HK-2 (cell line): ENCODE results near the gene DIO2.

Source experiments
- DNase-seq: peaks from one replicate; pipeline ENCODE4 v3.0.0-alpha.2; 2018; ENCODE audit not compliant: unreplicated experiment

DIO2 gene

DNA sequence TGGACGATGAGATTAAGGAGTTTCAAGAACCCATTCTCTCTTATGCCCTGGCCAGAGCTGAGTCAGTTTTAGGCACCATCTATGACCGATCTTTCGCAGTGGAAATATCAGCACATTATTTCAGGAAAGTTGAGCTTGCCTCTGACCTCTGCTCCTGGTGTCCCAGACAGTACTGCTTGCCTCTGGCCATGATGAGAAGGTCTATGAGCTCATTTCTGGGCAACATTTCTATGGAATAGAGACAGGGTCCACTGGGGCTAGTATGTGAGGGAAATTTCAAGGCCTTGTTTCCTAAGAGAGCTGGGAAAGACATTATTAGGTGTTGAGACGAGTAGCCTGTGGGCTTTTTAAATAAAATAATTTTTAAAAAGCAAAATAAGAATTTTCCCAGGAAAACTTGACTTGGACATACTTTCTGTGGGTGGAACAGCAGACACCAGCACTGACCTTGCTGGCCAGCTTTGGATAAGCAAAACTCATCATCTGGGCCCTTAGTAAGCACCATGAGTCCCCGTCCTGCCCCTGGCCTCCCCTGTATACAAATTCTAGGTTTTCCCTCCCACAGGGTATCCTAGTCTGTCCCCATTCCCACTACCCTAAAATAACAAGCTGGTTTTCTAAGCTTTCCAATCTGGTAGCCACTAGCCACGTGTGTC is 43.4 kb downstream of the DIO2 start:
- DNase-seq: no peak

DNA sequence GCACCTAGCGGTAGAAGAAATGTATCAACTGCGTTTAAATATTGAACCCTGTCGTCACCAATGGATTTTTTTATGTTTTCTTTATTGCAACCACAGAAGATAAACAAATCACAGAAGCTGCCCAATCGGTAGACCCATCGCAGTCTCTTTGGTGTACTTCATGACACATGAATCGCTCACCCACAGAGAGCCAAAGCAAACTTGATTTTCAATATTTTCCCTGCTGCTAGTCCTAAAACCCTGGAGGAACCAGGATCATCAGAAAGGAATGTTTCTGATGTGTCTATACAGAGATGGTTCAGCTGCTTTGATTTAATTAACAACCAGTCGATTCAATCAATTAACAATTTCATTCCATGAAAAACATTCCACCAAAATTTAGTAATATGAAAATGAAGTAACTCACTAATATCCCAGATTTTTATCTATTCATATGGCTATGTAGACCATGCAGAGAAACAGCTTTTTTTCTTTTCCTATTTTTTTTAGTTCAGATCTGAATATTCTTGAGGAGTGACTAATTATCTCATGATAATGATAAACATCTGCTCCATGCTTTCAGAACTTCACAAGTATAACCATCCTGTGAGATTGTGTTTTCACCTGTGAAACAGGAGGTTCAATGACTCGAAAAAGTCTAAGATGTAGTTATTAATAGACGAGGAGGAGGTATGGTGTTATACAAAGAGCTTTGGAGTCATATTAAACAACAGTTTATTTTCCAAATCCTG is 46.1 kb downstream of the DIO2 start:
- DNase-seq: no peak

DNA sequence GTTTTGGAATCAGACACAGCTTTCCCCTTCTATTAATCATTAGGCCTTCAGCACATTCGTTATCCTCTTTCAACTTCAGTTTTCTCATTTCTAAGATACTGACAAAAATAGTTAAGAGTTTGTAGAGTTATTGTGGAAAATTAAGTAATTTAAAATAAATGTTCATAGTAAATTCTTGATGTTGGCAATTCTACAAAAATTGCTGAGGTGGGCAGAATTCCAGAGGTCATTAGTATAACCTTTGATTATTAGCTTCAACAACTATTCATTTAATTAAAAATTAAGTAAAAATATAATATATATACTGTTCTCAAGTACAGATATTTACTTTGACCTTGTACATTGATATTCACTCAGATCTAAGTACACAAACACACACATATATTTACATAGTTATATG is 58.5 kb downstream of the DIO2 start:
- DNase-seq: no peak

DNA sequence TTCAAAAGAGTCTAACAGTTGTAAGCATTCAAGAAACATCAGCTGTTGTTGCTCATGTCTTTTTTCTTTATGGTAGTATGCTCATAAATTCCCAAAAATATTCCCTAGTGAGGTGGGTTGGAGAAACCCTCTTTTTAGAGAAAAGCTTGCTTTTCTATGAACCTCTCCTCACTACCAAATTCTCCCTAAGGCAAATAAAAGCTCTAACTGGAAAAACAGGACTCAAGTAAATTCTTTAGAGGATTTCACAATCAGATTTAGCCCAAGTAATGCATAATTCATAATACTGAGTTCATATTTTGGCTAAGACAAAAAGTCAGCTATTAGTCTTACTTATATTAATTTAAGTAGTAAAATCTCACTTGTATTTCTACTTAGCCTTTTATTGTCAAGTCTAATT is 59.1 kb downstream of the DIO2 start:
- no peak for DNase-seq

DNA sequence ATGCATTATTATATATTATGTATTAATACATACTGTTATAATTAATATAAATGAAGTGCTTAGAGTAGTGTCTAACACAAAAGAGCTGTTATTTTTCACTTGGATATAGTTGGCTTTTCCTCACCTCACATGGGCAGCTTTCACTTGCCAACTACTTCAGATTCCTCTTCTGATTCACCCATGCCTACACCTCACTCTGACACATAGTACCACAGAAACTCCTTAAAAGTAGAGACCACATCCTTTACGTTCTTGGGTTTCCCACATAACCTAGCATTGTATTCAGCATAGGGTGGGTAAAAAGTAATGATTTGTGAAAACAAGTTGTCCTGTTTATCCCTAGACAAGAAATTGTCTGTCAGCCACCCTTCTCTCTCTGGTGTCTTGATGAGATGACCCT is 61.0 kb downstream of the DIO2 start:
- no peak for DNase-seq
